HepG2 (cell line): ENCODE data around the gene NDUFB10. TPM values are rescaled to one million over a fixed set of nuclear protein-coding genes. Genes with fewer than 3 reads are reported as not detected.
A peak's percentile ranks its signal among the peaks of the same experiment; 100 is the strongest.

Experiments
- ATAC-seq: fragments of 200-7000 bp; cut with Tn5 transposase; 3 replicates; pipeline ENCODE4 v1.9.1; 2020; ENCODE audit warnings: mild to moderate bottlenecking, moderate library complexity
- BruUV-seq: library from RNA; stranded (reverse); fragments of 400-500 nt; replicated peaks from 2 replicates; lab custom pipeline; 2021; lab: Mats Ljungman, UMichigan
- CTCF ChIA-PET: fragments of 300-600 bp; formaldehyde crosslinking; extraction: SDS; loops from one replicate; lab custom pipeline; 2021; ENCODE audit warnings: low total read pairs, inconsistent platforms, low intra/inter-chr PET ratio; lab: Yijun Ruan, JAX
- POLR2A ChIA-PET: fragments of 350-600 bp; sonication (Branson Sonifier 250); formaldehyde crosslinking; loops from one replicate; lab custom pipeline; 2020; ENCODE audit warnings: antibody characterized with exemption, inconsistent platforms; lab: Yijun Ruan, JAX
- DNase-seq: peaks from one replicate; pipeline ENCODE4 v3.0.0-alpha.2; 2015; ENCODE audit warnings: low spot score
- FAIRE-seq: peaks from 3 replicates; lab custom pipeline; 2011; peaks lifted over from hg19 to GRCh38; lab: Jason Lieb, UNC
- H2AFZ ChIP-seq: one replicate; pipeline ENCODE4 v1.6.1; 2011; ENCODE audit warnings: low read length, inconsistent platforms
- H3K27ac ChIP-seq: fragments of 300-600 bp; 3 replicates; pipeline ENCODE4 v1.8.0; 2011; ENCODE audit warnings: mixed run types, mild to moderate bottlenecking, mixed read lengths, low read length, inconsistent platforms; ENCODE audit not compliant: insufficient read depth; ENCODE audit errors: extremely low read length
- H3K27me3 ChIP-seq, 2 experiments: fragments of 200-600 bp in 1 of 2; 2 replicates in 1 of 2; 3 replicates in 1 of 2; pipeline versions ENCODE4 v1.6.0 to v1.8.0; 2011; ENCODE audit warnings: low read length in 2 of 2, mild to moderate bottlenecking in 2 of 2, moderate library complexity in 2 of 2, inconsistent platforms in 1 of 2; ENCODE audit not compliant: insufficient read depth in 2 of 2, control insufficient read depth in 1 of 2
- H3K36me3 ChIP-seq, 2 experiments: fragments of 200-600 bp in 1 of 2; replicated peaks in 1 of 2; 2 replicates in 1 of 2; 3 replicates in 1 of 2; pipeline versions ENCODE4 v1.5.1 to v1.8.0; 2011; ENCODE audit warnings: low read length in 2 of 2, inconsistent platforms in 1 of 2; ENCODE audit not compliant: insufficient read depth in 2 of 2, control insufficient read depth in 1 of 2
- H3K4me1 ChIP-seq: 2 replicates; pipeline ENCODE4 v1.5.1; 2012; ENCODE audit warnings: low read length, inconsistent platforms; ENCODE audit not compliant: insufficient read depth
- H3K4me2 ChIP-seq: 2 replicates; pipeline ENCODE4 v1.6.0; 2011; ENCODE audit warnings: low read depth, low read length, inconsistent platforms
- H3K4me3 ChIP-seq, 3 experiments: fragments of 200-600 bp in 1 of 3; sonication (generic), shearing (Covaris generic) in 1 of 3; replicated peaks in 1 of 3; 2 replicates each; pipeline ENCODE4 v1.5.1; 2011 to 2016; ENCODE audit warnings: low read length in 3 of 3, inconsistent platforms in 2 of 3, low read depth in 2 of 3, mild to moderate bottlenecking in 2 of 3, control low read depth in 1 of 3, mixed read lengths in 1 of 3; ENCODE audit not compliant: insufficient read depth in 1 of 3
- H3K79me2 ChIP-seq: one replicate; pipeline ENCODE4 v1.6.1; 2011; ENCODE audit warnings: low read length, inconsistent platforms; ENCODE audit not compliant: insufficient read depth
- H3K9ac ChIP-seq: 2 replicates; pipeline ENCODE4 v1.6.0; 2011; ENCODE audit warnings: mild to moderate bottlenecking, low read depth, low read length, inconsistent platforms; ENCODE audit not compliant: insufficient read depth
- H3K9me3 ChIP-seq: 2 replicates; pipeline ENCODE4 v1.5.1; 2012; ENCODE audit warnings: mild to moderate bottlenecking, low read length
- H4K20me1 ChIP-seq: 2 replicates; pipeline ENCODE4 v1.6.0; 2011; ENCODE audit warnings: inconsistent platforms, mild to moderate bottlenecking, low read length, moderate library complexity; ENCODE audit not compliant: insufficient read depth
- CEBPZ ChIP-seq: IDR thresholded peaks from 2 replicates; pipeline ENCODE4 v1.6.1; 2012; ENCODE audit warnings: low read length, improper control_type of control experiment
- PBX3 ChIP-seq: sonication (generic); formaldehyde crosslinking; IDR thresholded peaks from 2 replicates; pipeline ENCODE4 v1.8.1; 2023; ENCODE audit warnings: missing genetic modification reagents, inconsistent platforms, borderline replicate concordance
- RARG ChIP-seq: sonication (generic); formaldehyde crosslinking; IDR thresholded peaks from 2 replicates; pipeline ENCODE4 v1.4.0; 2020; ENCODE audit warnings: low read depth, mild to moderate bottlenecking, missing genetic modification reagents
- RBFOX2 ChIP-seq: fragments of 200-400 bp; formaldehyde crosslinking; IDR thresholded peaks from 2 replicates; pipeline ENCODE4 v1.6.1; 2017; ENCODE audit warnings: low read depth, mild to moderate bottlenecking, low read length
- ZC3H13 ChIP-seq: sonication (generic); formaldehyde crosslinking; IDR thresholded peaks from 2 replicates; pipeline ENCODE4 v1.8.1; 2023; ENCODE audit warnings: mild to moderate bottlenecking, missing genetic modification reagents, moderate library complexity
- ZFAT ChIP-seq: sonication (generic); formaldehyde crosslinking; conservative IDR thresholded peaks from 2 replicates; pipeline ENCODE4 v1.8.1; 2023; ENCODE audit warnings: missing genetic modification reagents, inconsistent platforms
- ZNF142 ChIP-seq: sonication (generic); formaldehyde crosslinking; IDR thresholded peaks from 2 replicates; pipeline ENCODE4 v1.4.0; 2020; ENCODE audit warnings: missing genetic modification reagents
- ZNF326 ChIP-seq: sonication (generic); formaldehyde crosslinking; IDR thresholded peaks from 2 replicates; pipeline ENCODE4 v1.4.0; 2020; ENCODE audit warnings: missing genetic modification reagents, borderline replicate concordance
- ZNF629 ChIP-seq: sonication (generic); formaldehyde crosslinking; conservative IDR thresholded peaks from 2 replicates; pipeline ENCODE4 v1.5.0; 2020; ENCODE audit warnings: missing genetic modification reagents
- WGBS: methylation state at CpG from one replicate; pipeline ENCODE4 v1.1.6; 2017; ENCODE audit warnings: low lambda C conversion rate; 5-methylcytosine and 5-hydroxymethylcytosine counted together
- in situ Hi-C: cut with HindIII; loops from 2 replicates; pipeline ENCODE4 v1.10.0; 2017; ENCODE audit warnings: low pct_unique_long_range_greater_than_20kb; ENCODE audit not compliant: extremely low pct_ligation_motif_present
- intact Hi-C: fragments of 100-400 bp; cut with micrococcal nuclease; formaldehyde crosslinking; loops from one replicate; pipeline ENCODE4 v1.10.0; 2022; ENCODE audit not compliant: unreplicated experiment
- polyA plus RNA-seq, 8 experiments: library from polyadenylated mRNA; depleted of rRNA in 3 of 8; stranded (reverse) in 7 of 8; unstranded in 1 of 8; fragments of >200 nt; fragmentation: Illumina TruSeq in 4 of 8; extraction: Trizol in 4 of 8; gene quantifications; 2 replicates each; pipeline versions ENCODE4 v1.2.1 to v1.2.3, GENCODE V29; 2011 to 2016; ENCODE audit warnings: low read depth in 4 of 8, missing spikeins in 1 of 8, mixed read lengths in 1 of 8; ENCODE audit not compliant: insufficient read depth in 1 of 8
- total RNA-seq, 5 experiments: library from RNA; depleted of rRNA; stranded (reverse); fragments of >200 nt; fragmentation: Illumina TruSeq; extraction: Trizol; gene quantifications; 2 replicates each; pipeline ENCODE4 v1.2.3, GENCODE V29; 2016; ENCODE audit warnings: low read depth in 1 of 5

NDUFB10 gene
- total and polyA plus RNA-seq, 2 of the 13 experiments (the other 11 are each of a cell fraction or from before 2014, with no cell fraction given), result 68.6 to 157 TPM

GRCh38 chr16:2006317-2006716 lies 47.0 kb downstream of the NDUFB10 start (continued):
- TF ChIP-seq PBX3 (CRISPR knock-in tag) (no peak), ZC3H13 (CRISPR knock-in tag) (no peak), CEBPZ (no peak), ZNF326 (CRISPR knock-in tag) (no peak), RARG (no peak), ZNF629 (CRISPR knock-in tag) (no peak)
- TF ChIP-seq, all 625 proteins: peak for 0

GRCh38 chr16:2007081-2007836 lies 47.9 kb downstream of the NDUFB10 start:
- H2AFZ ChIP-seq, result no peak overlapping the region
- peak overlapping the region; percentile 93; the same call in 1 of the 2 replicates for H3K9ac ChIP-seq
- H3K4me1 ChIP-seq, result peaks cover 66% of the 10 kb centered on the region
- in situ Hi-C loops, result no loop called here
- FAIRE-seq, result no peak
- peak overlapping the region in 2 of 3 experiments; percentile 76 to 79; a peak in 5 of 6 replicates for H3K4me3 ChIP-seq
- 88% methylated on average over 9 of the region's 16 CpGs for WGBS
- peaks cover 52% of the 10 kb centered on the region for H3K79me2 ChIP-seq
- BruUV-seq, result no TSS peak
- H4K20me1 ChIP-seq, result peaks cover 18% of the 10 kb centered on the region; the same call in 1 of the 2 replicates
- H3K9me3 ChIP-seq, result no peaks in the 10 kb centered on the region
- no peak overlapping the region for H3K27ac ChIP-seq
- peaks cover 4 to 12% of the 10 kb centered on the region in 2 experiments; a peak in 2 of 5 replicates for H3K36me3 ChIP-seq
- DNase-seq, result no peak
- ChIA-PET POLR2A (interaction anchor here (1.0 to 2.1 kb wide), 6 partner anchors 17 to 243 kb away, joined by 3 to 16 read pairs (median 6); partner anchors contain the start of genes RPS2 and TRAF7), CTCF (no interaction called here)
- intact Hi-C loops, result no loop called here
- H3K27me3 ChIP-seq, result no peaks in the 10 kb centered on the region
- no peak for ATAC-seq
- H3K4me2 ChIP-seq, result peak overlapping the region; percentile 83
- TF ChIP-seq RBFOX2 (0 out of 2 replicates have a peak, but pooled peaks have one; percentile 30), ZFAT (CRISPR knock-in tag) (no peak), ZNF142 (CRISPR knock-in tag) (no peak)
